ENCODE results near the gene TP53I13.

TP53I13 gene

GRCh38 chr17:29573871-29574731, 5.6 kb downstream of the TP53I13 start:
- Mint-ChIP-seq H3K4me3 (no peak overlapping the region), H3K27me3 (ENCODE audit: low read depth, poor library complexity) (peaks cover 7% of the 10 kb centered on the region), H3K9me3 (no peaks in the 10 kb centered on the region), H3K36me3 (ENCODE audit: low read depth) (peaks cover 13% of the 10 kb centered on the region), H3K27ac (no peak overlapping the region), H3K4me1 (peaks cover 39% of the 10 kb centered on the region)
- DNase-seq, result peak; percentile 1
- TF ChIP-seq, protein P1, sequence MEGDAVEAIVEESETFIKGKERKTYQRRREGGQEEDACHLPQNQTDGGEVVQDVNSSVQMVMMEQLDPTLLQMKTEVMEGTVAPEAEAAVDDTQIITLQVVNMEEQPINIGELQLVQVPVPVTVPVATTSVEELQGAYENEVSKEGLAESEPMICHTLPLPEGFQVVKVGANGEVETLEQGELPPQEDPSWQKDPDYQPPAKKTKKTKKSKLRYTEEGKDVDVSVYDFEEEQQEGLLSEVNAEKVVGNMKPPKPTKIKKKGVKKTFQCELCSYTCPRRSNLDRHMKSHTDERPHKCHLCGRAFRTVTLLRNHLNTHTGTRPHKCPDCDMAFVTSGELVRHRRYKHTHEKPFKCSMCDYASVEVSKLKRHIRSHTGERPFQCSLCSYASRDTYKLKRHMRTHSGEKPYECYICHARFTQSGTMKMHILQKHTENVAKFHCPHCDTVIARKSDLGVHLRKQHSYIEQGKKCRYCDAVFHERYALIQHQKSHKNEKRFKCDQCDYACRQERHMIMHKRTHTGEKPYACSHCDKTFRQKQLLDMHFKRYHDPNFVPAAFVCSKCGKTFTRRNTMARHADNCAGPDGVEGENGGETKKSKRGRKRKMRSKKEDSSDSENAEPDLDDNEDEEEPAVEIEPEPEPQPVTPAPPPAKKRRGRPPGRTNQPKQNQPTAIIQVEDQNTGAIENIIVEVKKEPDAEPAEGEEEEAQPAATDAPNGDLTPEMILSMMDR (IDR thresholded peaks at IDR 0.05), result no peak

DNA sequence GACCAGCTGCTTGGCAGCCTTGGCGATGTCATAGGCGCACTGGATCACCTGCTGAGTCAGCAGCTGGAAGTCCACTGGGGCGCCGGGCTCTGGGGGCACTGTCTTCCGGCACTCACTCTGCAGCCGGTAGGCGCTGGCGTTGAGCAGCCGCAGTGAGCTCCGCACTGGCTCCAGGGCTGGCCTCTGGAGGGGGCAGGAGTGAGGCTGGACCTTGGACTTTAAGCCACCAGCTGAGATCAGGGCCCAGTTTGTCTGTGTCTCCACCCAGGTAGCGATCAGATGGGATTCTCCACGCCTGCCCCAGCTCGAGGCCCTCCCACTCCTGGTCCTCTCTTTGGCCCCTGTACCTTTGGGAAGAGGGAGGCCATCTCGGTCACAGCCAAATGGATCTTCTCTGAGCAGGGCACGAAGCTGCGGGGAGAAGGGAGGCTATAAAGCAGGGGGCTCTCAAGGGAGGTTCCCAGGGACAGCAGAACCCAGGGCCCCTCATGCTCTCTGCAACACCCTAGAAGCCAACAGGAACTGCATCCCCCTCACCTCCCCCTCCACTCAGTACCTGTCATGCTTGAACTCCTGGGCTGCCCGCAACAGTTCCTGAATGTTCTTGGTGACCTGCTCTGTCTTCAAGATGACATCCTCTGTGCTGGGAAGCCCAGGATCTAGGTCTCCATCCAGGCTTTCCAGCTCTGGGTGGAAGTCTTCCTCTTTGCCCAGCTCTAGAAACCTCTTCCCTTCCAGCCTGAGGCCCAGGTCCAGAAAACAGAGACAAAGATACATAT, 6.4 kb downstream of the TP53I13 start:
- TF ChIP-seq, protein P1 (IDR thresholded peaks at IDR 0.05), result no peak
- Mint-ChIP-seq H3K36me3 (ENCODE audit: low read depth) (peaks cover 16% of the 10 kb centered on the region), H3K27ac (no peak overlapping the region), H3K4me3 (no peak overlapping the region), H3K27me3 (ENCODE audit: low read depth, poor library complexity) (peaks cover 4% of the 10 kb centered on the region), H3K4me1 (peaks cover 34% of the 10 kb centered on the region), H3K9me3 (no peaks in the 10 kb centered on the region)
- DNase-seq, result no peak

- TF ChIP-seq, protein P1 (IDR thresholded peaks at IDR 0.05), result no peak
- peaks cover 35% of the 10 kb centered on the region for H3K4me1 Mint-ChIP-seq
- no peak overlapping the region for H3K4me3 Mint-ChIP-seq
- H3K27me3 Mint-ChIP-seq (ENCODE audit: low read depth, poor library complexity), result peaks cover under 1% of the 10 kb centered on the region
- no peaks in the 10 kb centered on the region for H3K9me3 Mint-ChIP-seq
- peaks cover 21% of the 10 kb centered on the region for H3K36me3 Mint-ChIP-seq (ENCODE audit: low read depth)
- DNase-seq, result peak; percentile 1
- no peak overlapping the region for H3K27ac Mint-ChIP-seq
Measured at GRCh38 chr17:29575511-29576213, 7.2 kb downstream of the TP53I13 start.

DNA sequence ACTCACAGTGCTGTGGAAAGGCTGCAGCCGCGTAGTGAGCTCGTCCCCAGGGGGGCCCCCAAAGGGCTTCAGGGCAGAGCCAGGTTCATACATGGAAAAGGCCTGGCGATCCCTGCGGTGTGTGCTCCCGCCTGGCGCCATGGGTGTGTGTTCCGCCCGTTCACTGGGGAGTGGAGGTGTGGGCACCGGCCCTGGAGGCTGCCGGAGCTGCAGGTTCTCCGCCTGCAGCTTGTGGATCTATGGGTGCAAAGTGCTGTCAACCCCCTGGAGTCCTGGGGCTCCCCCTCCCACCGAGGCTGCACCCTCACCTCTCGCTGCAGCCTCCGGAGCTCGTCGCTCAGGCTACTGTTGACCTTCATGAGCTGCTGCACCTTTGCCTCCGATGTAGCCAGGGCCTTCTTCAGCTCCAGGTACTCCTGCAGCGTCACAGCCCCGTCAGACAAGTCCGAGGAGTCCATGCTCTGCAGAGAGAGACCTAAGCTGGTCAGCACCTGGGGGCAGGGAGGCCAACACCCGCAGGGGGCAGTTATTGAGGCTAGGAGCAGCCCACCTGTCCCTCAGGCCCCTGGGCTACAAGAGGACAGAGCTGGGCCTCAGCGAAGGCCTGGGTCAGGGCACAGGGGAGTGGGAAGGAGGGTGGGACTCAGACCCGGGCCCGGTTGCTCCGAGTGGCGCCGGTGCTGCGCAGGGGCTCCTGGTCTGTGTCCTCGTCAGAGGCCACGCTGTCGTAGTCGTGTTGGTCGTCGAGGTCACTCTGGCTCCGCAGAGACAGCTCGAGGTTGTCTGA, 7.9 kb downstream of the TP53I13 start:
- peaks cover 29% of the 10 kb centered on the region for H3K4me1 Mint-ChIP-seq
- no peak overlapping the region for H3K27ac Mint-ChIP-seq
- H3K9me3 Mint-ChIP-seq, result no peaks in the 10 kb centered on the region
- peaks cover 16% of the 10 kb centered on the region for H3K36me3 Mint-ChIP-seq (ENCODE audit: low read depth)
- DNase-seq, result peak; percentile 2
- no peaks in the 10 kb centered on the region for H3K27me3 Mint-ChIP-seq (ENCODE audit: low read depth, poor library complexity)
- TF ChIP-seq, protein P1 (IDR thresholded peaks at IDR 0.05), result no peak
- H3K4me3 Mint-ChIP-seq, result no peak overlapping the region

GRCh38 chr17:29577001-29577370, 8.5 kb downstream of the TP53I13 start:
- no peak overlapping the region for H3K4me3 Mint-ChIP-seq
- DNase-seq, result peak; percentile 6
- TF ChIP-seq, protein P1 (IDR thresholded peaks at IDR 0.05), result no peak
- no peaks in the 10 kb centered on the region for H3K27me3 Mint-ChIP-seq (ENCODE audit: low read depth, poor library complexity)
- H3K27ac Mint-ChIP-seq, result no peak overlapping the region
- H3K36me3 Mint-ChIP-seq (ENCODE audit: low read depth), result peaks cover 16% of the 10 kb centered on the region
- H3K9me3 Mint-ChIP-seq, result no peaks in the 10 kb centered on the region
- H3K4me1 Mint-ChIP-seq, result peaks cover 29% of the 10 kb centered on the region
